WERI-Rb-1 (cell line): ENCODE measurements around the gene PPFIBP1.

Source experiments
- DNase-seq: peaks from one replicate; pipeline ENCODE4 v3.0.0-alpha.2; 2020
- H3K27ac ChIP-seq: fragments of 250-450 bp; sonication (Bioruptor Pico); 2 replicates; pipeline ENCODE4 v1.5.1; 2020; ENCODE audit warnings: mild to moderate bottlenecking, moderate library complexity
- H3K27me3 ChIP-seq: fragments of 250-450 bp; sonication (Bioruptor Pico); 2 replicates; pipeline ENCODE4 v1.5.1; 2021; ENCODE audit warnings: mild to moderate bottlenecking, low read depth, moderate library complexity; ENCODE audit not compliant: insufficient read depth, severe bottlenecking
- H3K36me3 ChIP-seq: fragments of 250-450 bp; sonication (Bioruptor Pico); 2 replicates; pipeline ENCODE4 v1.5.1; 2020; ENCODE audit warnings: mild to moderate bottlenecking, moderate library complexity
- H3K4me3 ChIP-seq: 2 replicates; pipeline ENCODE4 v1.5.1; 2011; ENCODE audit warnings: low read depth, mild to moderate bottlenecking, control low read depth, low read length
- H3K9me3 ChIP-seq: fragments of 250-450 bp; sonication (Bioruptor Pico); 2 replicates; pipeline ENCODE4 v1.5.1; 2021; ENCODE audit warnings: mild to moderate bottlenecking, moderate library complexity; ENCODE audit not compliant: severe bottlenecking
- TF ChIP-seq, protein P1 (sequence below): IDR thresholded peaks from 2 replicates; pipeline ENCODE4 v1.5.1; 2011; ENCODE audit warnings: low read depth, mild to moderate bottlenecking, control low read depth, inconsistent platforms, low read length

Gene PPFIBP1

DNA sequence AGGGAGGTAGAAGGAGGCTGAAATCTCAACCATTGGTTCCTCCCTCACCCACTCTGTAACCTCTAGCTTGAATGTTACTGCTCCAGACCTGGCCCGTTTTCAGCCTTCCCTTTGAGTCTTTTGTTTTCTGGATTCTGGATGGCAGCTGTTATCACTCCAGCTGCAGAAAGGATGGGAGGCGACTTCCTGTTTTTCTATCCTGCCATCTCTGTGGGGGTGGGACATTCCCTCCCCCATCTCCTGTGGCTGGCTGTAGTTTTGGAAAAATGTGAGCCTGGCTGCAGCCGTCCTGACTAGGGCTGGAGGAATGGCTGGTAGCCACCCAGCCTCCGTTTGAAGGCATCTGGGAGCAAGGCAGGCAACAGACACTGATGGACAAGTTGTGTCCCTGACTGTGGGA lies 2.9 kb upstream of the PPFIBP1 start:
- H3K36me3 ChIP-seq: no peaks in the 10 kb centered on the region
- H3K4me3 ChIP-seq: no peak overlapping the region
- TF ChIP-seq, protein P1, sequence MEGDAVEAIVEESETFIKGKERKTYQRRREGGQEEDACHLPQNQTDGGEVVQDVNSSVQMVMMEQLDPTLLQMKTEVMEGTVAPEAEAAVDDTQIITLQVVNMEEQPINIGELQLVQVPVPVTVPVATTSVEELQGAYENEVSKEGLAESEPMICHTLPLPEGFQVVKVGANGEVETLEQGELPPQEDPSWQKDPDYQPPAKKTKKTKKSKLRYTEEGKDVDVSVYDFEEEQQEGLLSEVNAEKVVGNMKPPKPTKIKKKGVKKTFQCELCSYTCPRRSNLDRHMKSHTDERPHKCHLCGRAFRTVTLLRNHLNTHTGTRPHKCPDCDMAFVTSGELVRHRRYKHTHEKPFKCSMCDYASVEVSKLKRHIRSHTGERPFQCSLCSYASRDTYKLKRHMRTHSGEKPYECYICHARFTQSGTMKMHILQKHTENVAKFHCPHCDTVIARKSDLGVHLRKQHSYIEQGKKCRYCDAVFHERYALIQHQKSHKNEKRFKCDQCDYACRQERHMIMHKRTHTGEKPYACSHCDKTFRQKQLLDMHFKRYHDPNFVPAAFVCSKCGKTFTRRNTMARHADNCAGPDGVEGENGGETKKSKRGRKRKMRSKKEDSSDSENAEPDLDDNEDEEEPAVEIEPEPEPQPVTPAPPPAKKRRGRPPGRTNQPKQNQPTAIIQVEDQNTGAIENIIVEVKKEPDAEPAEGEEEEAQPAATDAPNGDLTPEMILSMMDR: no peak
- DNase-seq: no peak
- H3K27me3 ChIP-seq: no peaks in the 10 kb centered on the region
- H3K27ac ChIP-seq: no peak overlapping the region
- no peaks in the 10 kb centered on the region for H3K9me3 ChIP-seq

DNA sequence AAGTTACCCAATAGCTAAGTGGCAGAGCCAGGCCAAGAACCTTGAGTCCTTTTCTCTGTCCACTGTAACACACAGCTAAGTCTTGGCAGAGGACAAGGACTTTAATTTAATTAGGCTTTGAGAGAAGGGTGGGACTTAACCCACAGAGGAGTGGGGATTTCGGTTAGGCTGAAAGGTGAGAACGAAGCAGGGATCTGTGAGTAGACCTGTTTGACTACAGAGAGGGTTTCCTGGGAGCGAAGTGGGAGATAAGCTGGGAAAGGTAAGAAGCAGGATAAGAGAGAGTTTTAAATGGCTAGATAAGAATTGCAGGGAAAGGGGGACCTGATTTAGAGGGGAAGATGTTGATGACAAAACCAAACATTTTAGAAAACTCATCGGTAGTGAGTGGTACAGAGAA lies 2.0 kb upstream of the PPFIBP1 start:
- TF ChIP-seq, protein P1: no peak
- Histone ChIP-seq H3K36me3 (no peaks in the 10 kb centered on the region), H3K27me3 (no peaks in the 10 kb centered on the region), H3K27ac (no peak overlapping the region), H3K9me3 (no peaks in the 10 kb centered on the region), H3K4me3 (no peak overlapping the region)
- DNase-seq: no peak

DNA sequence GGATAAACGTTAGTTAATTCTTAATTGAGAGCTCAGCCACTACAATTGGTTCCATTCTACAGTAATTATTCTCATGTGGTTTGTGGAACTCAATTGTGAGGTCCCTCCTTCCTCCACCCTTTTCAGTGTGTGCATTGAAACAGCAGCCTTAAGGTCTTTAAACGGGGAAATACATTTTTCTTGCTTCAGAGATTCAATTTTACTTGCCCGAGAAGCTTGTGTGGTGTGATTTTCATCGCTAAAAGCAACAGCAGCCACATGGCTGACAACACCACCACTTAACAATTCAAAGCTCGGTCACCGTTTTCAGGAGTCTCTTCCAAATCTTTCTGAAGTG lies 733 bp upstream of the PPFIBP1 start:
- no peak for DNase-seq
- TF ChIP-seq, protein P1: no peak
- H3K4me3 ChIP-seq: peak overlapping the region; percentile 57
- no peaks in the 10 kb centered on the region for H3K36me3 ChIP-seq
- no peaks in the 10 kb centered on the region for H3K27me3 ChIP-seq
- no peaks in the 10 kb centered on the region for H3K9me3 ChIP-seq
- H3K27ac ChIP-seq: peak overlapping the region; percentile 85

DNA sequence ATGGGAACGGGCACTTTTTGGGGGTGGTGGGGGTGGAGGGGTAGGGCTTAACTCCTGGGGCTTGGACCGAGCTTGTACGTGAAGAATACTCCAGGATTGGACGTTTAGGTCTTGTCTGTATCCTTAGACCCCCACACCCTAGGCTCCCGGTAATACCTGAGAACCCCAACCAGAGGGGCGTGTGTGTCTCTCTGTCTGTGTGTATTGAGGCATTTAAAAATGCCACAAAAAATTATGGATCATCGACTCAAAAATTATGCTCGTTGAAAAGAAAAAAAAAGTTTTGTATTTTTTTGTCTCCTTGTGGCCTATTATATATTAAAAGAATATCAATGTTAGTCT lies 459 bp downstream of the PPFIBP1 start:
- no peak for DNase-seq
- H3K4me3 ChIP-seq: peak overlapping the region; percentile 57
- no peaks in the 10 kb centered on the region for H3K36me3 ChIP-seq
- TF ChIP-seq, protein P1: no peak
- H3K9me3 ChIP-seq: no peaks in the 10 kb centered on the region
- no peaks in the 10 kb centered on the region for H3K27me3 ChIP-seq
- H3K27ac ChIP-seq: peak overlapping the region; percentile 85; the same call in 1 of the 2 replicates

DNA sequence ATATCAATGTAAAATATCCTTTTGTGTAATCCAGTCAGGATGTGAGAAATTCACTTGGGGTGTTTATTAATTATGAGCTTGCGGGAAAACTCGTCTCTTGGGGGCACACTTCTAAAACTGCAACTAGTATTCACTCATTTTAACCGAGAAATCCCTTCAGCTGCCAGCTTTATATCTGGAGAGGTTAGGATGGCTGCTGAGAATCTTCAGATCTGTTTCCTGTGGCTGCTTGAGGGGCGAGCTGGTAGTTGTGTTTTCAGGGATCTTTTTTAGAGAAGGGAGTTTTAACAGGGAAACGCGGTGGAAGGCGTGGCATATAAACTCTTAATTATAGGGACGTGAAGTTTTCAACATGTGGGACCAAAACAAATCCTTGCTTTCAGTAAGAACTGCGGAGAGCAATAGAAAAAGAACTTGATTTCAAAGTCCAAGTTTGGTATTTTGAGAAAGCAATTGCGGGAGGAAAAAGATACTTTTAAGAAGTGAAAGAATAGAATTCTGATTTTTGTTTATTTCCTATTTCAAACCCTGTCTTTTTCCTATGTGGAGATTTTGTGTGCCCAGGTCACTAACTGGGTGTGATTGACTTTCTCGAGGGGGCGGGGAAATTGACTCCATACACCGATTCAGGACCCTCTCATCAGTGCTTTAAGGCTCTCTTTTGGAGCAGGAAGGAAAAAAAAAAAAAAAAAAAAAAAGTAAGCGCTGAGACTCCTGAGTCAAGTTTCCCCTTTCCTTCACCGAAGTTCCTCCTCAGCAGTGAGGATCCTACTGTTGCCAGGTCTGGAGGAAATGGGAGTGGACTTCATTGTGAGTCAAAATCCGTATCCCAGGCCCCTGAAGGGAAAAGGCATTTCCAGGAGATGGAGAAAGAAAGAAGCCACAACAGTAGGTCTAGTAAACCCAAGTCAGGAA lies 1.1 kb downstream of the PPFIBP1 start:
- Histone ChIP-seq H3K9me3 (no peaks in the 10 kb centered on the region), H3K27ac (no peak overlapping the region), H3K36me3 (no peaks in the 10 kb centered on the region), H3K4me3 (peak overlapping the region; percentile 57), H3K27me3 (no peaks in the 10 kb centered on the region)
- no peak for DNase-seq
- TF ChIP-seq, protein P1: no peak

DNA sequence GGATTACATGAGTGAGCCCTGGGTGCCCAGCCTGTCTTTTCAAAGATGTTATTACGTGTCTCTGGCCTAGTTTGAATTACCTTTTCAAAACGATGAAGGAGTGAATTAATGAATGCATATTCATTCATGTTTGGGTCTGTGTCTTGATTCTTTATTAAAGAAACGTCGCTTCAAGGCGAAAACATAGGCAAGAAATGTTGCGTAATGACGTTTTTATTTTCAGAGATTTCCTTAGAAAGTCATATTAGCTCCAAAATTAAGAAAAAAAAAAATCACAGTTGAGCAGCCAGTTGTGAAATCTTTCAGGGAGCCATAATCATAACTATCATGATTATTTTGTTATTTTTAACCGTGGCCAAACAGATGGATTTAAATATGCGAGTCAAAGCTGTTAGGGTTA lies 3.5 kb downstream of the PPFIBP1 start:
- TF ChIP-seq, protein P1: no peak
- no peaks in the 10 kb centered on the region for H3K27me3 ChIP-seq
- DNase-seq: no peak
- H3K27ac ChIP-seq: no peak overlapping the region
- no peaks in the 10 kb centered on the region for H3K36me3 ChIP-seq
- no peak overlapping the region for H3K4me3 ChIP-seq
- no peaks in the 10 kb centered on the region for H3K9me3 ChIP-seq
